COLO668 (cell line): ENCODE results near the gene DVL1.
"Not testable (repeated sequence)": the region's sequence is repeated elsewhere in the genome, so short reads cannot be mapped to it uniquely, and the experiment has no call there.

ENCODE experiments used
- DNase-seq: peaks from one replicate; lab custom pipeline; 2025; ENCODE audit not compliant: unreplicated experiment; lab: John Stamatoyannopoulos, UW

The DVL1 gene

DNA sequence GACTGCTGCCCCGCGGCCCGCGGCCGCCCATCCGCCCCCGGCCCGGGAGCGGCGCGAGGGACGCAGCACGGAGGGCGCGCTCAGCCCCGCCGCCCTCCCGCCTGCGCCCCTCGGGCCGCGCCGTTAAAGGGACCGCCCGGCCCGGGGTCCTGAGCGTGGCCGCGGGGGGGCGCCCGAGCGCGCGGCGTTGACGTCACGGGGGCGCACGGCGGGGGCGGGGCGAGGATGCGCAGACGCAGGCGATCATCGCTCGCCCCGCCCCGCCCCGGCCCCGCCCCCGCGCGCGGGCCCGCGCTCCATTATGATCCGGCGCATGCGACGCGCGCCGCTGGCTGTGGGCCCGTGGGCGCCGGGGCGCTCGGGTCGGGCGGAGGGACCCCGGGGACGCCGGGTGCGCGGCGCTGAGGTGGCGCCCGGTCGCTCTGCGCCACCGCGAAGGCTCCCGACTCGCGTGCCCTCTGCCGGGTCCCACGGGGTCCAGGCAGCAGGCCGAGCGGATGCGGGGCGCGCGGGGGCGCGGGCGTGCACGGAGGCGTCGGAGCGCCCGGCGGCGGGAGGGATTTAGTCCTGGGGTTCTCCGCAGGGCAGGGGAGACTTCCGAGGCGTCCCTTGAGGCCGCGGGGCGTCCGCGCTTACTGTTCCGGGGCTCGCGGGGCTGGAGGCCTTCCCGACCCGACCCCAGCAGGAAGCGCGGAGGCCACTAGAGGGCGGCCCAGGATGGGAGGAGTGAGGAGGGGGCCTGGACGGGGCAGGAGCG, at the start of gene DVL1:
TSS of gene DVL1 (minus strand) at position 163 of the 757 bp plus-strand sequence. CDS start 353 bp downstream, outside the sequence.
- DNase-seq: peak; percentile 91

DNA sequence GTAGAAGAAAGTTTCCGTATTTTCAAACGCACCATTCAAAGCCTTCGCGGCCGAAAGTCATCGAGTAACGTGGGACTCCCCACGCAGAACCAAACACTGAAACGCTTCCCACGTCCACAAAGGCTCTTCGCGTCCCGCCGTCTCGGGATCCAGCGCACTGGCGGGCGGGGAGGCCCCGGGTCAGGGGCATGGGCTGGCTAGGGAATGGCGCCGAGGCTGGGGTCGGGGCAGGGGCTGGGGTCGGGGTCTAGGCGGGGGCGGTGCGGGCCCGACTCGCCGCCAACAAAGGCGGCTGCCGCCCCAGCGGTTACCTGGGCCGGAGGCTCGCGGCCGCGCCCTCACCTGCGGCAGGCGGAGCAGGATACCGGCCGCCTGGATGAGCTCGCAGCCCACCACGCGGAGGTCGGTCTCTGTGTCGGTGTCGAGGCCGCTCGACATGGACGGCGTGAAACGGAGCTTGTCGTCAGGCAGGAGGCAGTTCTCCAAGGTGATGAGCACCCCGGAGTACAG, 49.5 kb upstream of the DVL1 start:
- DNase-seq: peak; percentile 53

DNA sequence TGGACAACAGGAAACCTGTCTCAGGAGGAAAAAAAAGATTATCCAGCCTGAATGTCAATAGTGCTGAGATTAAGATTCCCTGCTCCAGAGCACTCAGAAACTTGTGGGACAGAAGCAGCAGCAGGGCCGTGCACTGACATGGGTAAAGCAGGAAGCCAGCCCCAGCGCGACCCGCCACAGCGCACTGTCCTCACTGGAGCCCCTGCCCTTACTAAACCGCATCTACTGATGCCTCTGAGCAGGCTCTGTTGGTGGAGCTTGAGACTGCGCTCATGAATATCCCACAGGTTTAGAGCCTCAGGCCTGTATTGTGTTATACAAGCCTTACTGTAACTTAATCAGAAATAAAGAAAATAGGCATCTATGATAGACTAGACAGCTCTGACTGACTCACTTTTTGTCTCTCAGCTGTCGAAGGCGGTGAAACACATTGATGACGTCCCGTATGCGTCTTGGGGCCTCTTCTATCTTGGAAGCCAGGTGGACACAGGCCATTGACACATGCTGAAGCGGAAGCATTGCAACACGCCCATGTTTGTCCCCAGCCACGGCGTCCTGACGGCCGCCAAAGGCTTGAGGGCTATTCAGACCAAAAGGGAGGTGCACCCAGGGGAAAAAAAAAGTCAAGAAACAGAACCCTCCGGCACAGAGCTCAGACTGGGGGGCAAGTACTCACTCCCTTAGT, 48.8 kb upstream of the DVL1 start:
- peak; percentile 53 for DNase-seq

DNA sequence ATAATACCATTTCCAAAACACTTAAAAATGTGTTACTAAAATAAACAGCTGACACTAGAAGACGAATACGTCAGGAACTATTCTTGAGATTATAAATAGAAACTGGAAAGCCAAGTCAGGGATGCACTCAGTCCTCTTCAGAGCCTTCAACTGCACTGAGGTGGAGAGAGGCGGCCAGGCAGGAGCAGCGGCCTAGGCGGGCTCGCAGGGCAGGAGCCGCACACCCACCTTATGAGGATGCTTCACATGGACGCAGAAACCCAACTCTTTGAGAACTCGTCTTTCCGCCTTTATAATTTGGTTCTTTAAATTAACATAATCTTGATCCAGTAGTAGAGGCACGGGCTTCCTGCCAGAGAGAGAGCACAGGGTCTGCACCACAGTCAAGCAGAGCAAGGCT, 45.9 kb upstream of the DVL1 start:
- DNase-seq: no peak

DNA sequence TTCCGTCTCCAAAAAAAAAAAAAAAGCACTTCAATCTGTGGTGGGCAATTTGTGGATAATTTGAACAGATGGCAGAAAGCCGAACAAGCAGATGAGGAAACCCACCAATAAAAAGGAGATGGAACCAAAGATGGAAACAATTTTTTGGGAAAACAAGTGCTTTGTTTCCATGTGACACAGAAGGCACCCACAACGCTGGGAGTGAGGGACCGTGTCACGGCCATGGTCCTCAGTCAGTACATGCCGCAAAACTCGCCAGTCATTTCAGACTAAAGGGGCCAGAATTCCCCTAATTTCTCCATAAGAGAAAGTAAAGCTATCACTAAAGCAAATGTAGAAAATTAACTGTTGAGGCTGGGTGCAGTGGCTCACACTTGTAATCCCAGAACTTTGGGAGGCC, 44.9 kb upstream of the DVL1 start:
- no peak for DNase-seq

DNA sequence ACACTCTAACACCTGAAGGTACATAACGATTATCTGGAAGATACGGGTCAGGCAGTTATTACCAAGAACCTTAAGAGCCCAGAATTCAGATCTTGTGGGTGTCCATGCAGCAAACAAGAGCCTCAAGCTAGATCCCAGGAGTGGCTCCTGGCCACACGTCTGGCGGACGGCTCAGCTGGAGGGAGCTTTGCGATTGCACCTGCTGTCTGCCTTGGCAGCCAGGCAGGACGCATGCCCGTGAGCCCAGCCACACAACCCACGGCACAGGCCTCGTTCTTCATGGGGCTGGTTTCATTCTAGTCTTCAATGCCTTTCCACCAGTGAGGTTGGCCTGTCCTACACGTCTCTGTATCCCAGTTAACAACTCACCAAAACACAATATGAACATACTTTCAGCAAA, 44.2 kb upstream of the DVL1 start:
- no peak for DNase-seq

DNA sequence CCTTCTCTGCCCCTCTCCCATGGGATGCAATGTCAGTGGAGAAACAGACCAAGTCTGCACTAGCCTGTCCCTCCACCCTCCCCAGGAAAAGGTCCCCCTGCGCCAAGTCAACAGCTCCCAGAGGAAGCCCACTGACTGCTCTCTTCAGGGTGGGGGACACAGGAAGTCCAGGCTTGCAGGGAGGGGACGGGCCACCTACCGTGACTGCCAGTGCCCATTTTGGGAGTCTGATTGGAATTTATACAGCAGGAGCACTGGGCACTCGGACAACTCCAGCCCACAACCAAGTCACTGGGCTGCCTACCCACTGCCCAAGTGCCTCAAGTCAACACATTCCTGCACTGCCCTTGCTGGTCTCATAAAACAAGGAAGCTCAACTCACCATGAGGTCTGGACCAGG, 43.8 kb upstream of the DVL1 start:
- DNase-seq: no peak

DNA sequence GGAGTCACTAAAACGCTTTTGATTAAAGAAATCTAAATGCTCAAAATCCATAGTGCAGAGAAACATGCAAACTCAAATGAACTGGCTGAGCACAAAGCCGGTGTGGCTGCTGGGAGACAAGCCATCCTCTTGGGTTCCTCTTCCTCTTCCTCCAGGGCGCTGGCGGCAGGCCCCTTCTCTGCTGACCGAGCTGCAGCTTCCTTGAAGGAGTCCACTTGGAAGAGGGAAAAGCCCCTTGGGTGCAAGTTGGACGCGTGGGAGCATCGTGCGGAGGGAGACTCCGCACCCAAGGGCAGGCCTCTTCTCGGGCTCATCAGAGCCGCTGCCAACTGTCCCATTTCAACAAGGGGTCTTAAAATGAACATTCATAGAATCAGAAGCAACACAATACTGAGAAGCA, 42.0 kb upstream of the DVL1 start:
- no peak for DNase-seq

DNA sequence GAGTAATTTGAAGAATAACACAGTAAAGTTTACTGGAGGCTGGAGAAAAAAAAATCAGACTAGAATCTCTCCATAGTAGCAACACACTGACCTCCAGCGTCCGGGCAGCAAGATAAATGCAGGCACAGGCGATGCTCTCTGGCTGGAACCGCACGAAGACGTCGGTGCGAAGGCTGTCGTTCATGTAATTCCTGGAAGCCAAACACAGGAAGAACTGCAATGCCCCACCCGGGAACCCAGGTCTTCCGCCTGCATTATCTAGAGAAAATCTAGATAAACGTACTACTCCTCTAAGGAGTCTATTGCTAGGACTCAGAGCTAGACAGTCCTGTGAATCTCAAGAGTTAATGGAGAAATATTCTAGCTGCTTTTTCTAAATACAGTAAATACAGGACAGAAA, 41.5 kb upstream of the DVL1 start:
- DNase-seq: no peak

DNA sequence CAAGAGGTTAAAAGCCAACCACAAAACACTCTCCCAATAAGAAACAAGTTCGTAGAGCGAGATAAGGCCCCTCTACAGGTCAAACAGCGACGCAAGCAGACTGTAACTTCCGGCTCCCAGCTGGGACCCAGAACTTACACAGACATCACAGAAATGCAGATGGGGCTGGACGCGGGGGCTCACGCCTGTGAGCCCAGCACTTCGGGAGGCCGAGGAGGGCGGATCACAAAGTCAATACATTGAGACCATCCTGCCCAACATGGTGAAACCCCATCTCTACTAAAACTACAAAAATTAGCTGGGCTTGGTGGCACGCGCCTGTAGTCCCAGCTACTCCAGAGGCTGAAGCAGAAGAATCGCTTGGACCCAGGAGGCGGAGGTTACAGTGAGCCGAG, 38.9 kb upstream of the DVL1 start:
- no peak for DNase-seq

DNA sequence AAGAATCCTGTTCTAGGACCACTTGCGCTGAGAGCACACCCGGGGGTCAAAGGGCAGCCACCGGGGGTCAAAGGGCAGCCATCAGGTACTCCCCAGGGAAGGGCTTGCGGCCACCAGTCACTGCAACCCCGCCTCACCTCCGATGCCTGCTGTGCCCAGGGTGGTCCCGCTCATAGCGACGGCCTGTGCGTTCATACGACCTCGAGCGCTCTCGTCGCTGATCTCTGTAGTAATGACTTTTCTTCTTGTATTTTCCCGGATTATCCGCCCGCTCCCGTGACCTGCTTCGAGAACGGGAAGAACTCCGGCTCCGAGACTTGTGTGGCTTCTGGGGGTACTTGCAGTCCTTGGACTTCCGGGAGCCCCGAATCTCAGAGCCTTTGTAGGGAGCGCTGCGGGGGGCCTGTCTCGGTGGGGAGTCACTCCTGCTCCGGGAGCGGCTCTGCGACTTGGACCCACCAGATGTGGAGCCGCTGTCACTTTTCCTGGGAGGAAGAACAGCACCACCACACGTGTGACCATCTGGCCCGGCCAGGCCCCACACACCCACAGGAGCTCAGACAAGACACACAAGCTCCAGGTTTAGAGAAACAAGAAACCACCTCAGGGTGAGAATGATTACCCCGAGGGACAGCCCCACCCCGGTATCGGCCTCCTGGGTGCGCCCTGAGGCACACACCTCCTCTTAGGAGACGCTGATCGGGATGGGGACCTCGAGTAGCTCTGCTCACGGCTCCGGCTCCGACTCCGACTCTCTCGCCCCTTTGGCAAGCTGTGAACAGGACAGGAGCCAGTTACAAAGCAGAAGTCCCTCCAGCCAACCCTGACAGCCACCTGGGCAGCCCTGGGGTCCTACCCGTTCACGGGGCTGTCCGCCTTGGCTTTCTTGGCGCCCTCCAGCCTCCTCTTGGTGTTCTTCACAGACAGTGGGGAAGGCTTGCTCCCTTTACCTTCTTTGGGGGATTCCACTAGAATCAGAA, 38.2 kb upstream of the DVL1 start:
- DNase-seq: no peak

DNA sequence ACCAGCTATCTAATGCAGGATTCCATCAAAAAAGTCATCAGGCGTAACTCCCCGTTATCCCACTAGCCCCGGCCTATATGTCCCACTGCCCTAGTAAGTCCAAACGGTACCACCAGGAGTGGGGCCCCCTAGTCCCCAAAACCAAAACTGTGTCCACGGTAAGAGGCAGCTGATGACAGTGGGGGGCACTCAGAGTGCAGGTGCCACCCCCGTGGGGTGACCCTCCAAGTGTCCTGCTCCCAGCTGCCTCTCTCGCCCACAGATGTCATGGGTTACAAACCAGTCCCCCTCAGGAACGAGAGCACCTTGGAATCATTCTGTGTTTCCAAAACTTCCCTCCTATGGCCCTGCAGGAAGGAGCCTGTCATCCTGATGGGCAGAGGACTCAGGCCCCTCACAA, 36.7 kb upstream of the DVL1 start:
- DNase-seq: no peak

DNA sequence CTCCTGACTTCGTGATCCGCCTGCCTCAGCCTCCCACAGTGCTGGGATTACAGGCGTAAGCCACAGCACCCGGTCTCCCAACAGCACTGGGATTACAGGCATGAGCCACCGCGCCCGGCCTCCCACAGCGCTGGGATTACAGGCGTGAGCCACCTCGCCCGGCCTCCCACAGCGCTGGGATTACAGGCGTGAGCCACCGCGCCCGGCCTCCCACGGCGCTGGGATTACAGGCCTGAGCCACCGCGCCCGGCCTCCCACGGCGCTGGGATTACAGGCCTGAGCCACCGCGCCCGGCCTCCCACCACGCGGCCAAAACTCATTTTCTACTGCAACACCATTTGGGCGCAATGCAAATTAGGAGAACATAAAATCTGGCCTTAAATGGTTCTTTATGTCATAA, 36.1 kb upstream of the DVL1 start:
- not testable (repeated sequence) for DNase-seq

DNA sequence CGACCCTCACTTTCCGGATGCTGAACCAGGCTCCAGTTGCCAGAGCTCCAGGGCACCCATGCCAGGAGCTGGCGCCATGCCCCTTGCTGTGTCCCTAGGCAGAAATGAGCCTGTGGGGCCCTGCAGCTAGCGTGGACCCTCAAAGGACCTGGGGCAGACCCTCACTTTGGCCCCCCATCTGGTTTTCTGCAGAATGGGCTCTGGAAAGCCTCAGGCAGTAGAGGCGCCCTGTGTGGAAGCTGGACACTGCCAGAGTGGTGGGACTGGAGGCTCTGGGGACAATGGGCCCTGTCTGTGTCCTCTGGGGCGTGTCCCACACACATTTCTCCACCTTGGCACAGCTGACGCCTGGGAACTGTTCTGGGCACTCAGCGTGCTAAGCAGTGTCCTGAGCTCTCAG, 32.1 kb upstream of the DVL1 start:
- DNase-seq: no peak

DNA sequence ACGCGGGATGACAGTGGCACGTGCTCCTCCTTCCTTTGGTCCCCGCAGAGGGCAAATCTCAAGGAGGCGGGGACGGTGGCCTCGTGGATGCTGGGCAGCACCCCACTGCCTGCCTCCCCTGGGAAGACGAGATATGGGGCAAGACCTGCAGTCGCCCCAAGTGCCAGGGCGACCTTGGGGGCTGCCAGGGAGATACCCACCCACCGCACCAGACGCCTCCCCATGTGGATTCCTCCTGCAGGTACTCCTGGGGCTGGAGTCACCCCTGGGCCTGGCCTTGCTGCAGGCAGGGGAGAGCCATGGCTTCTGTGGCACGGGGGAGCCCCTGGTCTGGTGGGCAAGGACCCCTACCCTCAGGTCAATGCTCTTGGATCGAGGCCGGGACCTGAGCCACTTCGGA, 31.6 kb upstream of the DVL1 start:
- no peak for DNase-seq

DNA sequence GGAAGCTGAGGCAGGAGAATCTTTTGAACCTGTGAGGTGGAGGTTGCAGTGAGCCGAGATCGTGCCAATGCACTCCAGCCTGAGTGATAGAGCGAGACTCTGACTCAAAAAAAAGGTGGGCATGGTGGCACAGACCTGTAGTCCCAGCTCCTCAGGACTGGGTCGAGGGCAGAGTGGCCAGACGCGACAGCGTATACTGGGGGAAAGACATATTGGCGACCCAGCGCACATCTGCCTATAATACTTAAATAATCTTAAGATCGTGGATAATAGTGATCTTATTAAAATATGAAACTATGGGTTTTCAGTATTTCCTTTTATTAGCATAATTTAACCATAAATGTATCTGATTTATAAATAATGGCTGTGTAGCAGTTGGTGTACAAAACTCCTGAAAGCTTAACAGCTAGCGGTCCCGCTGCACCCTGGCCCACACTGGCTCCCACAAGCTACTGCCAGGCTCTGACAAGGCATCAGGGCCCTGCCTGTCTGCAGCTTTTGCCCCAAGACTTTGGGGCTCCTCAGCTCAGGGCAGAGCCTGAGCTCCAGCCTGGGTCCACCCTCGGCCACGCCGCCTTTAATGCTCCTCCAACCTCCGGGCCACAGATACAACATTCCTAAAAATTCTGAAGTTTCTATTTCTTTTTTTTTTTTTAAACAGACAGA, 28.5 kb upstream of the DVL1 start:
- no peak for DNase-seq

DNA sequence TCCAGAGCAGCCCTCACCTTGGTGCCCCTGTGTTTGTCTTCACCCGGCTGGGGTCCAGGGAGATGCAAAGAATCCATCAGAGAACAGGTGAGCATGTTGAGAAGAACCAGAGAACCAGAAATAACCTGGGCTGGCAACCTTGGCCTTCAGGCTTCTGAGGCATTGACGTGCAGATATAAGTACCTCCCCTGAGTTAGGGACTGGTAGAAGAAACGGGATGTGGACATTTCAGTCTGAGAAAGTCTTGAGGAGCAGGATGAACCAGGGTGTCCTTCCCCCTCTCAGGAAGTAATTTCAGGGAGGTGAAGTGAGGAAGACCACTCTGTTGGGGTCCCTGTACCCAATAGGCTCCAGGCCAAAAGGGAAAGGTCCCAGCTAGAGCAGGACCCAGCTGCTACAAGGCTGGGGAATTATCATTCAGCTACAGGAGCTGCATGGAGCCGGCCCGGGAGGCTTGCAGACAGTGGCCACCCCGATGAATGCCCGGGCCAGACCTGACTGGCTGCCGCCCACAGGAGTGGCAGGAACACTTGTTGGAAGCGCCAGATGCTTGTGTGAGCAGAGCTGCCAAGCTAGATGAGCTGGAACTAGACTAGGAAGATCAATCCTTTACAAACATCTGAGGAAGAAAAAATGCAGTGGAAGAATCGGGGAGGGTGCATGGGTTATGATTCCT, 27.5 kb upstream of the DVL1 start:
- no peak for DNase-seq

DNA sequence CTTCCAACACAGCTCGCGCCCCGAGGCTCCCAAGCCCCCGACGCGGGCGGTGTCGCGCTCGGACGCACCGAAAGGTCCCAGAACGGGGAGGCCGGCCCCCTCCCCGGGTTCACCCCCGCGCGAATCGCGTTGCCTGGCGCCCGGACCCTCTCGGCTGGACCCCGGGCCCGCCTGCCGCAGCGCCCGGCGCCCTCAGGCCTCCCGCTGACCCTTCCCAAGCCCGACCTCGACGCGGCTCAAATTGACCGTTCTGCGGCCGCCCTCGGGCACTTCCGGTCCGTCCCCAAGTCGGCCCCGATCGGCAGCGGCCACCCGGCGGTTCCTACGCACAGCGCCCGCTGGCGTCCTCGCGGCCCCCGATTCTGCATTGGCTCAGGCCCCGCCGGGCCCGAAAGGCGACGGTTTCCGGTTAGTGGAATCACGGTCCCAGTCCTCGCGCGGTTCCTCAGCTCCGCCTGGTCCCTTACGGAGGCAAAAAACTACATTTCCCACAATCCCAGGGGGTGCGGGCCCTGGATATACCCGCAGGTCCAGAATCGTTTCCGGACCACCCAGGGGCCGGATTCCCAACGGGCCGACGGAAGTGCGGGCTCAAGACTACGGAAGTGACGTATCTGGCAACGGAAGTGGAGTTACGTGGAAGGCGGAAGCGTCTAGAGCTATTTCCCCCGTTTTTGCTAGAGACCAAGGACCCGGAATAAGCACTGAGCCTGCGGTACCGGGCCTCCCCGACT, 25.9 kb upstream of the DVL1 start, which contains the start of gene AURKAIP1:
TSS of gene AURKAIP1 (minus strand) at position 279 of the 734 bp plus-strand sequence. CDS start 451 bp downstream, outside the sequence.
- DNase-seq: peak; percentile 100

DNA sequence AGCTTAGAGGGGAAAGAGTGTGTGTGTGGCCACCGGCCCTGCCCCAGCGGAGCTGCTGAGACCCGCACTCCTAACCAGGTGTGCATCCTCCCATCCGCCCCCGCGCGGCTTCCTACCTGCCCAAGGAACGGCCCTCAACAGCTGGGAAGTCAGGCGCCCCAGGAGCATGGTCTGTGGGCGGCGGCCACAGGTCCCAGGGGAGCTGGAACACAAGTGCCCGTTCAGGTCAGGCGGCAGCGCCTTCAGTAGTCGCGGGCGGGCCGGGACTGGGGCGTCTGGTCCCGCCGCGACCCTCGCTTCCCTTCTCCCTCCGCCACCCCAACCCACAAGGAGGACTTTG, 25.3 kb upstream of the DVL1 start:
- peak; percentile 68 for DNase-seq
